ENCODE results near the gene MAN2B1. TPM values are rescaled to one million over a fixed set of nuclear protein-coding genes. Genes with fewer than 3 reads are reported as not detected.

MAN2B1 gene
- total and polyA plus RNA-seq, 4 donors: 38.7 to 160 (median 105) TPM

- Histone ChIP-seq H3K27me3 (ENCODE audit: control insufficient read depth in 3 of 3, insufficient read depth in 3 of 3, low read length in 2 of 3) (no peaks in the 10 kb centered on the region), H3K27ac (ENCODE audit: low read depth in 1 of 2, low read length in 1 of 2) (no peak overlapping the region), H3K4me3 (no peak overlapping the region), H3K4me1 (ENCODE audit: control insufficient read depth in 5 of 5, insufficient read depth in 5 of 5, low read length in 5 of 5) (no peaks in the 10 kb centered on the region), H3K9ac (ENCODE audit: insufficient read depth in 1 of 2, low read length in 2 of 2) (no peak overlapping the region), H3K36me3 (ENCODE audit: control insufficient read depth in 4 of 4, insufficient read depth in 4 of 4, low read length in 4 of 4) (peaks cover 18 to 61% (median 53%) of the 10 kb centered on the region in 4 donors), H3K9me3 (ENCODE audit: control insufficient read depth in 4 of 4, insufficient read depth in 3 of 4, low read length in 3 of 4) (no peaks in the 10 kb centered on the region)
- TF ChIP-seq, protein P1, sequence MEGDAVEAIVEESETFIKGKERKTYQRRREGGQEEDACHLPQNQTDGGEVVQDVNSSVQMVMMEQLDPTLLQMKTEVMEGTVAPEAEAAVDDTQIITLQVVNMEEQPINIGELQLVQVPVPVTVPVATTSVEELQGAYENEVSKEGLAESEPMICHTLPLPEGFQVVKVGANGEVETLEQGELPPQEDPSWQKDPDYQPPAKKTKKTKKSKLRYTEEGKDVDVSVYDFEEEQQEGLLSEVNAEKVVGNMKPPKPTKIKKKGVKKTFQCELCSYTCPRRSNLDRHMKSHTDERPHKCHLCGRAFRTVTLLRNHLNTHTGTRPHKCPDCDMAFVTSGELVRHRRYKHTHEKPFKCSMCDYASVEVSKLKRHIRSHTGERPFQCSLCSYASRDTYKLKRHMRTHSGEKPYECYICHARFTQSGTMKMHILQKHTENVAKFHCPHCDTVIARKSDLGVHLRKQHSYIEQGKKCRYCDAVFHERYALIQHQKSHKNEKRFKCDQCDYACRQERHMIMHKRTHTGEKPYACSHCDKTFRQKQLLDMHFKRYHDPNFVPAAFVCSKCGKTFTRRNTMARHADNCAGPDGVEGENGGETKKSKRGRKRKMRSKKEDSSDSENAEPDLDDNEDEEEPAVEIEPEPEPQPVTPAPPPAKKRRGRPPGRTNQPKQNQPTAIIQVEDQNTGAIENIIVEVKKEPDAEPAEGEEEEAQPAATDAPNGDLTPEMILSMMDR (IDR thresholded peaks at IDR 0.05; ENCODE audit: control extremely low read depth, extremely low read depth): no peak
- no peak for ATAC-seq (ENCODE audit: insufficient read depth, low FRiP score)
- WGBS, 2 donors: 96 to 98% methylated on average over 17 of the region's 17 CpGs
- no peak for DNase-seq
Observed at GRCh38 chr19:12711187-12711586, 44.6 kb upstream of the MAN2B1 start.

DNA sequence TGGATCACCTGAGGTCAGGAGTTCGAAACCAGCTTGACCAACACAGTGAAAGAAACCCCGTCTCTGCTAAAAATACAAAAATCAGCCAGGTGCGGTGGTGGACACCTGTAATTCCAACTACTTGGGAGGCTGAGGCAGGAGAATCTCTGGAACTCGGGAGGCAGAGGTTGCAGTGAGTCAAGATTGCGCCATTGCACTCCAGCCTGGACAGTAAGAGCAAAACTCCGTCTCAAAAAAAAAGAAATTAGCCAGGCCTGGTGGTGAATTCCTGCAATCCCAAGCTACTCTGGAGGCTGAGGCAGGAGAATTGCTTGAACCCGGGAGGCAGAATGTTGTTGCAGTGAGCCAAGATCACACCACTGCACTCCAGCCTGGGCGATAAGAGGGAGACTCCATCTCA lies 42.1 kb upstream of the MAN2B1 start:
- TF ChIP-seq, protein P1 (IDR thresholded peaks at IDR 0.05; ENCODE audit: control extremely low read depth, extremely low read depth): no peak
- no peaks in the 10 kb centered on the region for H3K4me1 ChIP-seq (ENCODE audit: control insufficient read depth in 5 of 5, insufficient read depth in 5 of 5, low read length in 5 of 5)

DNA sequence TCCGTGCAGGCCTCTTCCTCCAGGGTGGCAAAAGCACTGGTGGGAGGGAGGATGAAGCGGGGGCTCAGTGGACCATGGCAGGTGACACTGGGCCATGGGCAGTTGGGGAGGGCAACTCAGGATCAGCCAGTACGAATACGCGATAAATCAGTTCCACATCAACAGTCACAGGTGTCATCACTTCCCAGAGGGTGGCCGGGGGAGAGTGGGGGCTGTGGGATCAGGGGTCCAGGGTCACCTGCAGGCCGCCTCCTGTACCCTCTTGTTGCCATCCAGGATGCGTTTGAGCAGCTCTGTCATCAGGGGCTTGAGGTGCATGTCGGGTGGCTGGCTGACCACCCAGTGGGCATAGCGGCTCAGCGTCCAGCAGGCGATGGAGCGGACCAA lies 39.8 kb upstream of the MAN2B1 start:
- ATAC-seq (ENCODE audit: insufficient read depth, low FRiP score) (no peak), DNase-seq (no peak)
- no peak overlapping the region for H3K4me3 ChIP-seq
- no peaks in the 10 kb centered on the region for H3K27me3 ChIP-seq (ENCODE audit: control insufficient read depth in 3 of 3, insufficient read depth in 3 of 3, low read length in 2 of 3)
- TF ChIP-seq, protein P1 (IDR thresholded peaks at IDR 0.05; ENCODE audit: control extremely low read depth, extremely low read depth): no peak
- WGBS, 2 donors: 95 to 97% methylated on average over 13 of the region's 13 CpGs
- no peaks in the 10 kb centered on the region for H3K9me3 ChIP-seq (ENCODE audit: control insufficient read depth in 4 of 4, insufficient read depth in 3 of 4, low read length in 3 of 4)
- no peak overlapping the region for H3K9ac ChIP-seq (ENCODE audit: insufficient read depth in 1 of 2, low read length in 2 of 2)
- peaks cover 23 to 64% (median 44%) of the 10 kb centered on the region in 4 donors for H3K36me3 ChIP-seq (ENCODE audit: control insufficient read depth in 4 of 4, insufficient read depth in 4 of 4, low read length in 4 of 4)
- no peaks in the 10 kb centered on the region for H3K4me1 ChIP-seq (ENCODE audit: control insufficient read depth in 5 of 5, insufficient read depth in 5 of 5, low read length in 5 of 5)
- H3K27ac ChIP-seq (ENCODE audit: low read depth in 1 of 2, low read length in 1 of 2): no peak overlapping the region

More for the DNA sequence above, 42.1 kb upstream of the MAN2B1 start:
- ATAC-seq (ENCODE audit: insufficient read depth, low FRiP score): no peak
- Histone ChIP-seq H3K36me3 (ENCODE audit: control insufficient read depth in 4 of 4, insufficient read depth in 4 of 4, low read length in 4 of 4) (peaks cover 20 to 61% (median 43%) of the 10 kb centered on the region in 4 donors), H3K4me3 (no peak overlapping the region), H3K9me3 (ENCODE audit: control insufficient read depth in 4 of 4, insufficient read depth in 3 of 4, low read length in 3 of 4) (no peaks in the 10 kb centered on the region), H3K27me3 (ENCODE audit: control insufficient read depth in 3 of 3, insufficient read depth in 3 of 3, low read length in 2 of 3) (no peaks in the 10 kb centered on the region), H3K27ac (ENCODE audit: low read depth in 1 of 2, low read length in 1 of 2) (no peak overlapping the region), H3K9ac (ENCODE audit: insufficient read depth in 1 of 2, low read length in 2 of 2) (no peak overlapping the region)
- WGBS, 2 donors: 94 to 97% methylated on average over 8 of the region's 8 CpGs
- no peak for DNase-seq

Data from lung (tissue), 12 donors.